Fibroblast of villous mesenchyme (primary cell): ENCODE results near the gene LHFPL3. TPM values are rescaled to one million over a fixed set of nuclear protein-coding genes. Genes with fewer than 3 reads are reported as not detected.

Experiments
- DNase-seq: peaks from one replicate; pipeline ENCODE4 v3.0.0-alpha.2; 2010; ENCODE audit warnings: low read depth
- H3K4me3 ChIP-seq: 2 replicates; pipeline ENCODE4 v1.5.1; 2011; ENCODE audit warnings: low read depth, mild to moderate bottlenecking, low read length
- total RNA-seq: library from RNA; depleted of rRNA; stranded (reverse); fragments of >200 nt; gene quantifications from 2 replicates; pipeline ENCODE4 v1.2.3, GENCODE V29; 2012
- TF ChIP-seq, protein P1 (sequence below): IDR thresholded peaks from 2 replicates; pipeline ENCODE4 v1.5.1; 2012; ENCODE audit warnings: low read depth, mild to moderate bottlenecking, low read length; ENCODE audit not compliant: insufficient read depth

LHFPL3 gene
- total RNA-seq, 1 donor = not detected

DNA sequence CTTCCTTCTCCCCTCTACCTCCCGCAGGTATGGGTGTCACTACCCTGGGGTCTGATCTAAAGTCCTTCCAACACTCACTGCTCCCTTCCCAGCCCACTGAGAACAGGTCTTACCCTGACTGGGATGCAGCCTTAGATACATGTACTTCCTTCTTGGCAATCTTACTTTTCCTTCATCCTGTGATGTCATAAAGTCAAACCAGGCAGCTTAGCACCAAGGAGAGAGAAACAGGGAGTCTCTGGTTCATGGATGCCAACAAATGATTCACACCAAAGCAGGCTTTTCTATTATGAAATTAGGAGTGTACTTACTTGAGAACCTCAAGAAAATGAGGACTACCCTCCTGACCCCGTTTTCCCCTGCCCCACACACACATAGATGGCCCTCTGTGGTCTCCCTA is 574.6 kb downstream of the LHFPL3 start:
- TF ChIP-seq, protein P1, sequence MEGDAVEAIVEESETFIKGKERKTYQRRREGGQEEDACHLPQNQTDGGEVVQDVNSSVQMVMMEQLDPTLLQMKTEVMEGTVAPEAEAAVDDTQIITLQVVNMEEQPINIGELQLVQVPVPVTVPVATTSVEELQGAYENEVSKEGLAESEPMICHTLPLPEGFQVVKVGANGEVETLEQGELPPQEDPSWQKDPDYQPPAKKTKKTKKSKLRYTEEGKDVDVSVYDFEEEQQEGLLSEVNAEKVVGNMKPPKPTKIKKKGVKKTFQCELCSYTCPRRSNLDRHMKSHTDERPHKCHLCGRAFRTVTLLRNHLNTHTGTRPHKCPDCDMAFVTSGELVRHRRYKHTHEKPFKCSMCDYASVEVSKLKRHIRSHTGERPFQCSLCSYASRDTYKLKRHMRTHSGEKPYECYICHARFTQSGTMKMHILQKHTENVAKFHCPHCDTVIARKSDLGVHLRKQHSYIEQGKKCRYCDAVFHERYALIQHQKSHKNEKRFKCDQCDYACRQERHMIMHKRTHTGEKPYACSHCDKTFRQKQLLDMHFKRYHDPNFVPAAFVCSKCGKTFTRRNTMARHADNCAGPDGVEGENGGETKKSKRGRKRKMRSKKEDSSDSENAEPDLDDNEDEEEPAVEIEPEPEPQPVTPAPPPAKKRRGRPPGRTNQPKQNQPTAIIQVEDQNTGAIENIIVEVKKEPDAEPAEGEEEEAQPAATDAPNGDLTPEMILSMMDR = no peak
- no peak overlapping the region for H3K4me3 ChIP-seq
- DNase-seq = no peak

DNA sequence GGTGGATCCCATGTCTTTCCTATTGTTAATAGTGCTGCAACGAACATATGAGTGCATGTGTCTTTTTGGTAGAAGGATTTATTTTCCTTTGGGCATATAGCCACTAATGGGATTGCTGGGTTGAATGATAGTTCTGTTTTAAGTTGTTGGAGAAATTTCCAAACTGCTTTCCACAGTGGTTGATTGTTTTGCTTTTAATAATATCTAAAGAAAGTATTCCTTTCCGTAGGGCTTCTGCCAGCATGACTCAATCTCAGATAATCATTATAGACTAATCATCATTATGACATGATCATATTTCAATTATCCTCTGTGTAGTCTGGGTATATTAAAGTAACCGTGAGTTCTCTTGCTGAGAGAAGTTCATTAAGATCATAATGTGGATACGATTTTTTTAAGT is 575.4 kb downstream of the LHFPL3 start:
- TF ChIP-seq, protein P1 = no peak
- DNase-seq = no peak
- H3K4me3 ChIP-seq = no peak overlapping the region

DNA sequence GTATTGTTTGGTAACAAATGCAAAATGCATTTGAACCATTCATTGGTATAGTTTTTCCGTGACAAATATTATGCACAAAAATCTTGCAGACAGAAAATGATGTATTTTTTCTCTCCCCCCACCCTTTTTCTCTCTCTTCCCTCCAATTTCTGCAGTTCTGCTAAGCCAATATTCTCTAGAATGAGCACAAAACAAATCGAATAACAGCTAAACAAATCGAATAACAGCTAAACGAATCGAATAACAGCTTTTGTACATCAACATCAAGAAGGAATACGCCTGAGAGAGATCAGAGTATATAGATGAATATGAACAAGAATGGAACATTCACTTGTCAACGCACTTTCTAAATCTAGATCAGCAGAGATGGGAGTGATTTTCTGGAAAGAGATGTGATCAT is 577.6 kb downstream of the LHFPL3 start:
- no peak for DNase-seq
- TF ChIP-seq, protein P1 = no peak
- no peak overlapping the region for H3K4me3 ChIP-seq

DNA sequence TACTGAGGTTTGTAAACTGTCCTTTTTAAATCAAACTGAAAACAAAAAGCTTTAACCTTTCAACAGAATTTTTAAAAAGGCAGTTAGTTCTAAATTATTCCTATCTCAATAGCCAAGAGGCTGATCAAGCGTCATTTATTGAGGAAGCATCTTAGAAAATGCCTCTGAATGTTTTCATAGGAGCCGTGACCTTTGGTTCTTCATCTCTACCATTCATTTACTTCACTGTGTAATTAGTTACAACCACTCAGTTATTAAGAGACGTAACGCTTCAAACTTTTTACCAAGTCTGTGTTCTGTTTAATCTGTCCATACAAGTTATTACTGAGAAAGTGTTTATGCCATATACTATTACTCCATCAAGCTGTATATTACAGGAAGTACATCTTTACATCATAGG is 578.2 kb downstream of the LHFPL3 start:
- TF ChIP-seq, protein P1 = no peak
- no peak for DNase-seq
- H3K4me3 ChIP-seq = no peak overlapping the region

DNA sequence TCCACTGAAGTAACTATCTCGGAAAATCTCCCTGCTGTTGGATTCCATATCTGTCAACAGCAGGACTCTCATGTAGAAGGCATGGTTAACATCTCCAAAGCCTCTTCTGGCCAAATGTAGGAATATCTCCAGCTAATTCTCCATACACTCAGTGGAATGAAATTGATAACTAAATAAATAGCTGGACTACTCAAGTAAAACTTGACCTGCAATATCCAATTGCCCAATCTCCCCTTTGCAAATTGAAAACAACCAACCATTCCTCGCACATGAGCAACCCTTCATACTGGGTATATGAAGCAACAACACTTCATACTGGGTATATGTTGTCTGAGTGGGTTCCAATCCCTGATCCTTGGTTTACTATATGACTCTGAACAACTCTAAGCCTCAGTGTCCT is 580.2 kb downstream of the LHFPL3 start:
- TF ChIP-seq, protein P1 = no peak
- no peak for DNase-seq
- H3K4me3 ChIP-seq = no peak overlapping the region

DNA sequence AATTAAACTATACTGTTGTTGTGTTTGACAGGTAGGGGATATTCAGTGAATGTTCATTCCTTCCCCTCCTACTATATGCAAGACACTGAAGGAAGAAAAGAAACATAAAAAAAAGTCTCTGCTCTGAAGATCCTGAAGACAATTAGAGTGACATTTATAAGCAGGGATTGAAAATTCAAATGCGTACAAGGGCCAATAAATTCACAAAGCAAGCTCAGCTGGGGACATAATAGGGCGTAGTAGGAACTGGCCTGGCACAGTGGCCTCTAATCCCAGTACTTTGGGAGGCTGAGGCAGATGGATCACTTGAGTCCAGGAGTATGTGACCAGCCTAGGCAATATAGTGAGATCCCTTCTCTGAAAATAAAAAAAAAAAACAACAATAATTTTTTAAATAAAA is 580.7 kb downstream of the LHFPL3 start:
- TF ChIP-seq, protein P1 = no peak
- no peak for DNase-seq
- no peak overlapping the region for H3K4me3 ChIP-seq

DNA sequence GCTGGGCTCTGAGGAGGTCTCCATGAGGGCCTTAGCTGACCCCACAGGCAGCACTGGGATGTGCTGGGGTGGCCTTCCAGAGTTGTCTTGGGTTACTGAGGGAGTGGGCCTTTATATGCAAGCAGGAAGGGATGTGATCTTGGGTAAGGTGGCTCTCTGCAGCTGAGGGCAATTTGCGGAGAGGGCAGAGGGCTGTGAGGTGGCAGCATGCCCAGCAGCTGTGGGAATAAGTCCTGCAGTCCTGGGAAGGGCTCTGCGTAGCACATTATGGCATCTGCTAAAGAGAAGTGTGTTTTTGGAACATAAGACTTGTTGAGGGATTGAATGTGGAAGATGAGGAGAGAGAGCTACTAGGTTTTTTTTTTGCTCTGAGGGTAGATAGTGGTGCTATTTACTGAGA is 586.0 kb downstream of the LHFPL3 start:
- TF ChIP-seq, protein P1 = no peak
- no peak for DNase-seq
- H3K4me3 ChIP-seq = no peak overlapping the region
